ENCODE data around the gene MLST8. TPM values are rescaled to one million over a fixed set of nuclear protein-coding genes. Genes with fewer than 3 reads are reported as not detected.
A peak's percentile ranks its signal among the peaks of the same experiment; 100 is the strongest.
"Not testable (repeated sequence)": the region's sequence is repeated elsewhere in the genome, so short reads cannot be mapped to it uniquely, and the experiment has no call there.

MLST8 gene
- polyA plus RNA-seq, 3 donors: 41.6 to 55.8 (median 44.5) TPM

GRCh38 chr16:2236337-2237101, 31.3 kb downstream of the MLST8 start, which contains the start of gene DNASE1L2:
TSS of gene DNASE1L2 (plus strand) at chr16:2236444. CDS start at chr16:2236817, 373 bp downstream.
- DNase-seq (ENCODE audit: extremely low read depth in 1 of 11, low read depth in 9 of 11, low spot score in 4 of 11): no peak

- no peak for DNase-seq (ENCODE audit: extremely low read depth in 1 of 11, low read depth in 9 of 11, low spot score in 4 of 11)
Measured at GRCh38 chr16:2237102-2237482, 31.8 kb downstream of the MLST8 start.

- DNase-seq (ENCODE audit: extremely low read depth in 1 of 11, low read depth in 9 of 11, low spot score in 4 of 11): no peak
Measured at GRCh38 chr16:2237493-2238149, 32.4 kb downstream of the MLST8 start.

- no peak for DNase-seq (ENCODE audit: extremely low read depth in 1 of 11, low read depth in 9 of 11, low spot score in 4 of 11)
Measured at GRCh38 chr16:2238150-2238837, 33.0 kb downstream of the MLST8 start.

- DNase-seq (ENCODE audit: extremely low read depth in 1 of 11, low read depth in 9 of 11, low spot score in 4 of 11): no peak
Measured at GRCh38 chr16:2238838-2239675, 33.8 kb downstream of the MLST8 start.

- DNase-seq (ENCODE audit: extremely low read depth in 1 of 11, low read depth in 9 of 11, low spot score in 4 of 11): not testable (repeated sequence)
Measured at GRCh38 chr16:2240331-2240730, 35.1 kb downstream of the MLST8 start.

- no peak for DNase-seq (ENCODE audit: extremely low read depth in 1 of 11, low read depth in 9 of 11, low spot score in 4 of 11)
Measured at GRCh38 chr16:2242598-2242997, 37.3 kb downstream of the MLST8 start.

- DNase-seq (ENCODE audit: extremely low read depth in 1 of 11, low read depth in 9 of 11, low spot score in 4 of 11): no peak
Measured at GRCh38 chr16:2243031-2243528, 37.8 kb downstream of the MLST8 start.

- no peak for DNase-seq (ENCODE audit: extremely low read depth in 1 of 11, low read depth in 9 of 11, low spot score in 4 of 11)
Measured at GRCh38 chr16:2243781-2244180, 38.5 kb downstream of the MLST8 start.

GRCh38 chr16:2244301-2244700, 39.0 kb downstream of the MLST8 start:
- no peak for DNase-seq (ENCODE audit: extremely low read depth in 1 of 11, low read depth in 9 of 11, low spot score in 4 of 11)

- no peak for DNase-seq (ENCODE audit: extremely low read depth in 1 of 11, low read depth in 9 of 11, low spot score in 4 of 11)
Measured at GRCh38 chr16:2244926-2245795, 39.9 kb downstream of the MLST8 start.

GRCh38 chr16:2246301-2246885, 41.1 kb downstream of the MLST8 start:
- no peak for DNase-seq (ENCODE audit: extremely low read depth in 1 of 11, low read depth in 9 of 11, low spot score in 4 of 11)

GRCh38 chr16:2250652-2251295, 45.5 kb downstream of the MLST8 start:
- DNase-seq (ENCODE audit: extremely low read depth in 1 of 11, low read depth in 9 of 11, low spot score in 4 of 11): no peak

GRCh38 chr16:2251296-2252111, 46.2 kb downstream of the MLST8 start, which contains the start of gene ECI1:
TSS of gene ECI1 (minus strand) at chr16:2251587. CDS start at chr16:2251566, 21 bp downstream.
- DNase-seq (ENCODE audit: extremely low read depth in 1 of 11, low read depth in 9 of 11, low spot score in 4 of 11): peak; percentile 71 to 91 (median 86)

GRCh38 chr16:2252806-2253148, 47.5 kb downstream of the MLST8 start:
- DNase-seq (ENCODE audit: extremely low read depth in 1 of 11, low read depth in 9 of 11, low spot score in 4 of 11): no peak

GRCh38 chr16:2253293-2253692, 48.0 kb downstream of the MLST8 start:
- DNase-seq (ENCODE audit: extremely low read depth in 1 of 11, low read depth in 9 of 11, low spot score in 4 of 11): no peak

Data from renal cortex interstitium (tissue), 11 donors.